Psoas muscle (tissue), 8 donors: ENCODE results near the gene PTPRR. TPM values are rescaled to one million over a fixed set of nuclear protein-coding genes. Genes with fewer than 3 reads are reported as not detected.

ENCODE experiments used
- ATAC-seq, 4 donors: fragments of 200-7000 bp; cut with Tn5 transposase; one replicate each; pipeline ENCODE4 v1.9.1; 2020; ENCODE audit warnings: moderate library complexity in 3 of 4, mild to moderate bottlenecking in 2 of 4
- DNase-seq, 2 donors: peaks; one replicate each; pipeline ENCODE4 v3.0.0-alpha.2; 2020
- H3K27ac ChIP-seq: fragments of 200-600 bp; one replicate; pipeline ENCODE4 v1.8.0; 2022
- H3K27me3 ChIP-seq, 3 donors: fragments of 200-600 bp in 1 of 3; one replicate each; pipeline versions ENCODE4 v1.6.1 to v1.8.0; 2013 to 2022; ENCODE audit warnings: low read length in 2 of 3, mild to moderate bottlenecking in 2 of 3, moderate library complexity in 1 of 3; ENCODE audit not compliant: insufficient read depth in 3 of 3
- H3K36me3 ChIP-seq, 2 donors: fragments of 200-600 bp in 1 of 2; one replicate each; pipeline versions ENCODE4 v1.6.1 to v1.8.0; 2013 to 2022; ENCODE audit warnings: low read depth in 1 of 2, mild to moderate bottlenecking in 1 of 2, moderate library complexity in 1 of 2; ENCODE audit not compliant: insufficient read depth in 1 of 2
- H3K4me1 ChIP-seq: fragments of 200-600 bp; one replicate; pipeline ENCODE4 v1.8.0; 2022
- H3K4me3 ChIP-seq: fragments of 200-600 bp; one replicate; pipeline ENCODE4 v1.8.0; 2022; ENCODE audit warnings: mild to moderate bottlenecking
- H3K9me3 ChIP-seq: fragments of 200-600 bp; one replicate; pipeline ENCODE4 v1.8.0; 2022
- WGBS, 3 donors: extraction: QIAGEN DNeasy Blood & Tissue Kit; methylation state at CpG; one replicate each; pipeline versions ENCODE4 v1.1.6 to v1.1.7; 2013; 5-methylcytosine and 5-hydroxymethylcytosine counted together
- intact Hi-C, 2 donors: fragments of 100-400 bp; cut with DNase I; formaldehyde crosslinking; loops; one replicate each; pipeline versions ENCODE4 v1.11.0 to v1.14.2; 2022
- long read RNA-seq, 2 donors: library from polyadenylated mRNA; unstranded; transcript quantifications; one replicate each; pipeline ENCODE4 v2.0.0, GENCODE V29; 2021
- polyA plus RNA-seq, 3 donors: library from polyadenylated mRNA; stranded (reverse); fragments of 200-250 nt; gene quantifications; one replicate each; pipeline ENCODE4 v1.2.3, GENCODE V29; 2013
- total RNA-seq, 4 donors: library from RNA; stranded (reverse); fragmentation: NEBNext Ultra II Directional in 2 of 4; extraction: Animal tissue kit (Norgen Biotek cat#: 25700) in 2 of 4; gene quantifications; one replicate each; pipeline versions ENCODE4 v1.2.1 to v1.2.4, GENCODE V29; 2021 to 2023
- TF ChIP-seq, protein P1 (sequence below): fragments of 200-600 bp; IDR thresholded peaks from one replicate; pipeline ENCODE4 v1.8.0; 2022; ENCODE audit warnings: antibody characterized with exemption
- donor health status: healthy with polysubstance abuse.
- donor health status: DM: no; HTN: no; CAD: no; lungs with moderate emphysema.
- donor health status: Bipolar disorder and iron deficiency.
- donor health status: healthy.
- donor health status: DM: yes; HTN: yes; CAD: no.
- donor health status: DM: no; HTN: no; CAD: no.
- donor health status: DM: no; HTN: no; CAD: no.
- donor health status: DM: yes; HTN: yes; CAD: no.

The PTPRR gene, protein sequence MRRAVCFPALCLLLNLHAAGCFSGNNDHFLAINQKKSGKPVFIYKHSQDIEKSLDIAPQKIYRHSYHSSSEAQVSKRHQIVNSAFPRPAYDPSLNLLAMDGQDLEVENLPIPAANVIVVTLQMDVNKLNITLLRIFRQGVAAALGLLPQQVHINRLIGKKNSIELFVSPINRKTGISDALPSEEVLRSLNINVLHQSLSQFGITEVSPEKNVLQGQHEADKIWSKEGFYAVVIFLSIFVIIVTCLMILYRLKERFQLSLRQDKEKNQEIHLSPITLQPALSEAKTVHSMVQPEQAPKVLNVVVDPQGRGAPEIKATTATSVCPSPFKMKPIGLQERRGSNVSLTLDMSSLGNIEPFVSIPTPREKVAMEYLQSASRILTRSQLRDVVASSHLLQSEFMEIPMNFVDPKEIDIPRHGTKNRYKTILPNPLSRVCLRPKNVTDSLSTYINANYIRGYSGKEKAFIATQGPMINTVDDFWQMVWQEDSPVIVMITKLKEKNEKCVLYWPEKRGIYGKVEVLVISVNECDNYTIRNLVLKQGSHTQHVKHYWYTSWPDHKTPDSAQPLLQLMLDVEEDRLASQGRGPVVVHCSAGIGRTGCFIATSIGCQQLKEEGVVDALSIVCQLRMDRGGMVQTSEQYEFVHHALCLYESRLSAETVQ
- total RNA-seq = under 1 TPM; 0.08 to 0.32 (median 0.23) TPM
- polyA plus RNA-seq = under 1 TPM; 0.15 to 0.35 (median 0.31) TPM
- long read RNA-seq, donor 1 = 0 reads
- long read RNA-seq, donor 2 = 0 reads

DNA sequence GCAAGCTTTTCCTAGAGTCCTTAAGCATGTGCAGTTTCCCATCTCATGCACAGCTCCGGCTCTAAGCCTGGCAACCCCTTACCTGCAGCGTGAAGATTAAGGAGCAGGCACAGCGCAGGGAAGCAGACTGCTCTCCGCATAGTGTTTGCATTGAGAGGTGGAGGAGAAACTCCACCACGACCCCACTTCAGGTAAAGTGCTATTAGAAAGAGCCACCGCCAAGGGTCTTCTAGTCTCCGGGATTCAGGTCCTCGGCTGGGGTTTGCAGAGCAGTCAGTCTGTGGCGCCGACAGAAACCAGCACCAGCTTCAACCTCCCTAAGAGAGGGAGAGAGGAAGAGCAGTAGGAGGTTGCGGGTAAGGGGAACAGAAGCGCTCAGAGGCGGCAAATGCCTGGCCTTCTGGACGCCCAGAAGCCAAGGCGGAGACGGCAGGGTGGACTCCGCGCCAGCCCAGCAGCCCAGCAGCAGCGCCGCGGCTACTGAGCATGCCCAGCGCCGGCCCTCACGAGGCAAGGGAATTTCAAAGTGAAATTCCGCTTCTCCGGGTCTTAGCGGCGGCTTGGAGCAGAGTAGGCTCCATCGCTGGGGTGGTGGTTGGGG is at the start of gene PTPRR:
TSS of gene PTPRR (minus strand) at position 488 of the 601 bp plus-strand sequence. CDS start at position 140, 348 bp downstream.
- Histone ChIP-seq H3K4me3 (no peak within 1 kb of the TSS), H3K9me3 (no peaks in the 10 kb centered on the region), H3K27me3 (peaks cover 0 to 17% (median 6%) of the 10 kb centered on the region in 3 donors), H3K36me3 (no peaks in the 10 kb centered on the region), H3K4me1 (no peaks in the 10 kb centered on the region), H3K27ac (no peak within 1 kb of the TSS)
- TF ChIP-seq, protein P1, sequence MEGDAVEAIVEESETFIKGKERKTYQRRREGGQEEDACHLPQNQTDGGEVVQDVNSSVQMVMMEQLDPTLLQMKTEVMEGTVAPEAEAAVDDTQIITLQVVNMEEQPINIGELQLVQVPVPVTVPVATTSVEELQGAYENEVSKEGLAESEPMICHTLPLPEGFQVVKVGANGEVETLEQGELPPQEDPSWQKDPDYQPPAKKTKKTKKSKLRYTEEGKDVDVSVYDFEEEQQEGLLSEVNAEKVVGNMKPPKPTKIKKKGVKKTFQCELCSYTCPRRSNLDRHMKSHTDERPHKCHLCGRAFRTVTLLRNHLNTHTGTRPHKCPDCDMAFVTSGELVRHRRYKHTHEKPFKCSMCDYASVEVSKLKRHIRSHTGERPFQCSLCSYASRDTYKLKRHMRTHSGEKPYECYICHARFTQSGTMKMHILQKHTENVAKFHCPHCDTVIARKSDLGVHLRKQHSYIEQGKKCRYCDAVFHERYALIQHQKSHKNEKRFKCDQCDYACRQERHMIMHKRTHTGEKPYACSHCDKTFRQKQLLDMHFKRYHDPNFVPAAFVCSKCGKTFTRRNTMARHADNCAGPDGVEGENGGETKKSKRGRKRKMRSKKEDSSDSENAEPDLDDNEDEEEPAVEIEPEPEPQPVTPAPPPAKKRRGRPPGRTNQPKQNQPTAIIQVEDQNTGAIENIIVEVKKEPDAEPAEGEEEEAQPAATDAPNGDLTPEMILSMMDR = no peak
- intact Hi-C loops = no loop called here
- WGBS, 3 donors = 2 to 3% (median 3%) methylated on average over 25 to 29 of the region's 29 CpGs
- ATAC-seq = no peak
- no peak for DNase-seq

DNA sequence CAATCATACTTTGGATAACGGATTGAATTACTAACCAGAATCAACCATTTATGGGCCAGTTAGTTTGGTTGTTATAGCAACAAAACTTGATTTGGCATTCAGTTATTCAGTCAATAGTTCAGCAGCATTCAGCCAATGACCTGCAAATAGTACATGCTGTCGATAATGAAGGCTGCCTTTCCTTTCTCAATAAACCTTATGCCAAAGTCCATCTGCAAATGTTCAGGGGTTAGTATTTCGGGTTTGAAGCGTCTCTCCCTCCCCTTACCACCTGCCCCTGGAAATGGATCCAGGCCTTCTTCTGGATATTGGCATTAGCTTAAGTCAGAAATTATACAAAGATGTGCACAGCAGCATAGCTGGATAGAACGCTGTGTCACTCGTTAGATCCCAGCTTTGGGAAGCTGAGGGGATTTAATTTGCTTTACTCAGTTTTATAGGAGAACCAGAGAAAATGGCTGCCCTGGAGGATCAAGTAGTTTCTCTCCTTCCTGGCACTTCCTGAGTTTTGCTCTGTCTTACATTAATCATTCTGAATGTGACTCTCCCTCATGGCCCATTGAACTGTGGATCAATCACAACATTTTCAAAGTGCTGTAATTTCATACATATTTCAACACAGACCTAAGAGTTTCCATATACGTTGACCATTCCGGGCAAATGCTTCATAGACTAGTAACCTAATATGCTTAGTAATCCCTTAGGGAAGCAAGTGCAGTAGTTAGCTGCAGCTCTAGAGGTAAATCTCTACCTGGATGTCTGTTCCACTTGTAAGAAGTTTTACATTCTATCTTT is 46.7 kb upstream of the PTPRR start:
- H3K27me3 ChIP-seq = no peaks in the 10 kb centered on the region
- no peaks in the 10 kb centered on the region for H3K9me3 ChIP-seq
- H3K4me3 ChIP-seq = no peak overlapping the region
- WGBS, 3 donors = 51 to 62% (median 51%) methylated on average over 8 of the region's 8 CpGs
- intact Hi-C loops = no loop called here
- H3K36me3 ChIP-seq = no peaks in the 10 kb centered on the region
- no peak overlapping the region for H3K27ac ChIP-seq
- DNase-seq (no peak), ATAC-seq (no peak)
- TF ChIP-seq, protein P1 = no peak
- no peaks in the 10 kb centered on the region for H3K4me1 ChIP-seq

DNA sequence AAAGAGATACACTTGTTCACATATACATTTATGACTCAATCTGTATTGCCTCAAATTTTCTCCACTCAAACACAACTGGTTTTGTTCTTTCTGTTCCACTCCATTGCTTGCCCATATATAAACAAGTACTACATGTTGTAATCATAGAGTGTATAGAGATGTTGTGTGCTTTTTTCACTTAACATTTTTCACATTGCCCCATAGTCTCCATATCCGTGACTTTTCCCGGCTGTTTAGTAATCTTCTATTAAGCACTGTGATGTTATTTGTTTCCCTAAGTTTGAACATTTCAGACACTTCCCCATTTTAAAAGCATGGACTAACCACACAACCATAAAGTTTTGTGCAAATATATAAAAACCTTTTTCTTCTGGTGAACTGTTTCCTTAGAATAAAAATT is 45.5 kb upstream of the PTPRR start:
- Histone ChIP-seq H3K27ac (no peak overlapping the region), H3K9me3 (no peaks in the 10 kb centered on the region), H3K36me3 (no peaks in the 10 kb centered on the region), H3K4me1 (no peaks in the 10 kb centered on the region), H3K4me3 (no peak overlapping the region), H3K27me3 (no peaks in the 10 kb centered on the region)
- no peak for DNase-seq
- intact Hi-C loops = no loop called here
- TF ChIP-seq, protein P1 = no peak
- WGBS, 3 donors = 68 to 81% (median 76%) methylated on average over 2 of the region's 2 CpGs
- ATAC-seq = no peak

DNA sequence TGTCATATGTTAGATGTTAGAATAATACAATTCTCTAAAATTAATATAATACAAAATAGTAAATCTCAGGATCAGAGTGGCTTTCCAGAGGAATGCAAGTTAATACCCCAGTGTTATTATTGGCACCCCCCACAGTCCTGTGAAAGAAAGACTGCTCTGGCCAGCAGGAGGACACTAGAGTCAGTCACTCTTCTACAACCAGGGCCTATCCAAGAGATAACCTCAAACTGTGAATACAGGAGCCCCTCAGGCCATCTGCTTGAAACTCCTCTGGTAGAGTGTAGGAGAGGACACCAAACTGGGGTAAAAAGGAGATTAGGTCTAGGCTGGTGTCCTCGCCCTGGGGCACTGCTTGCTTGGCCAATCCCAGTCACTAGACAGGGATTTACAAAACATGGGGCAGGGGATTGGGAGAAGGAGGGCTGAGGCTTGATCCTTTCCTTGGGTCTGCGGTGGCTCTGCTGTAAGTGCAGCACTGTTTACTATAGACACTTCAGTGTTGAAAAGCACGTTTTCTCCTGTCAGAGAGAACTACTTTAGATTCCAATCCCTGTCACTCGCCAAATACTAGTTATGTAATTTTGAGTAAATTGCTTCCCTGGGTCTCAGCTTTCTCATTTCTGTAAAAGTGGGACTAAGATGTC is 44.5 kb upstream of the PTPRR start:
- H3K36me3 ChIP-seq = no peaks in the 10 kb centered on the region
- TF ChIP-seq, protein P1 = no peak
- H3K27ac ChIP-seq = no peak overlapping the region
- intact Hi-C loops = no loop called here
- H3K4me1 ChIP-seq = no peaks in the 10 kb centered on the region
- no peak for DNase-seq
- no peaks in the 10 kb centered on the region for H3K27me3 ChIP-seq
- ATAC-seq = no peak
- H3K9me3 ChIP-seq = no peaks in the 10 kb centered on the region
- H3K4me3 ChIP-seq = no peak overlapping the region
- WGBS, 3 donors = 77 to 86% (median 80%) methylated on average over 4 of the region's 4 CpGs
